Stimulated activated CD4-positive, alpha-beta T cell treated with anti-CD3 and anti-CD28 coated beads, TNF-alpha, amount 100 ng/mL, for 48 hours (primary cell): Measurements from ENCODE around the gene TMEM132C.

Source experiments
- DNase-seq, 3 donors: peaks; one replicate each; pipeline ENCODE4 v3.0.0-alpha.2; 2020; ENCODE audit warnings: low read depth in 3 of 3

TMEM132C gene

DNA sequence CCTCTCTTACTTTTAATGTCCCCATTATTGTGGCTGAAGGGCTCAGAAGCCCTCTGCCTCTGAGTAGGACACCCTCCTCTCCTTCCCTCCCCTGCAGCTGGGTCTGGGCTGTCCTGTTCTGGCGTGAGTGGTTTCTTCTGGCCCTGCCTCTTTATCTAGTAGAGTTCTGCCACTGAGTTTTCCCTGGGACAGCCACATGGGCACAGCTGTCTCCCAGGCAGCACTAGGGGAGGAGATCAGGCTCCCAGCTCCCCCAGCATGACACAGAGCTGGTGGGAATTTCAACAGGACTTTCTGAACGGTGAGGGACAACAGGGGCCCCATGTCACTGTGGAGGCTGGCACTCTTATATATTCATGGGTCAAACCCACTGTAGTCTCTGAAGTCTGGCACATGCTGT, 21.4 kb downstream of the TMEM132C start:
- DNase-seq: no peak

GRCh38 chr12:128288896-128289295, 21.9 kb downstream of the TMEM132C start:
- no peak for DNase-seq

- DNase-seq: no peak
These were observed 24.0 kb downstream of the TMEM132C start for GRCh38 chr12:128290938-128291337.

GRCh38 chr12:128298091-128298748, 31.2 kb downstream of the TMEM132C start:
- DNase-seq: no peak

DNA sequence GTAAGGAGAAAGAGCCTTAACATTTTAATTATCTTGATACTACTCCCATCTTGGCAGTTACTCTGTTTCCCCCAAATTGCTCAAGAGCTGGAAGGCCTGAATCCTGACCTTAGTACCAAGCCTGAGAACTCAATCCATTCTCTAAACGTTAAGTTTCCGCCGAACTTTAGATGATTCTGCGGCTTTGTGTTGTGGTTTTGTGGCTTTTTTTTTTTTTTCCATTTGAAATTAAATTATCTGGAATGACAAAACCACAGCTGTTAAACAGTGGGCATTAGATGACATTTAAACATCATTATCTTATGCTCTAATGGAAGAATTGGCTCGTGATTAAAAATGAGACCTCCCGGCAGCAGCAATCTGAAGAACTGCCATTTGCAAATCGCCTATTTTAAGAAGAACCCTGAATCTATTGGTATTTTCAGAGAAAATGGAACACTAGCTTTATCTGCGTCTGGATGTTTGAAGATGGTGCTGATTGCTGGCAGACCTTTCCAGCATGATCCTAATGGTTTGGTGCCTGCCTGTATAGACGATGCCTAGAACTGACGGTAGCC, 38.4 kb downstream of the TMEM132C start:
- DNase-seq: no peak

- DNase-seq: no peak
These were observed 40.8 kb downstream of the TMEM132C start for GRCh38 chr12:128307791-128308190.

DNA sequence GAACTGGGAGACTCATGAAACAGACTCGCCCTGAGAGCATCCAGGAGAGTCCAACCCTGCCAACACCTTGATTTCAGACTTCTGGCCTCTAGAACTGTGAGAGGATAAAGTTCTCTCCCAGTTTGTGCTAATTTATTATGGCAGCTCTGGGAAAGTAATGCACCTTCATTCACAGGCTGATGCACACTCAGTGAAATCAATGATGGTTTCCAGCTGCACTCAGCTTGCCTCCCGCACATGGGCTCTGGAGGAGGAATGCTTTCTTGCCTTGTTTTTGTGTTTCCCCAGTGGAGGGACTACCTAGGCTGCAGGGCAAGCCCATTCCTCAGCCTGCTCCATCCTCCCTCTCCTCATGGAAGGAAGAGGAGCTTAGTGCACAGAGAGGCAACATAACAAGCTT, 45.7 kb downstream of the TMEM132C start:
- no peak for DNase-seq

- no peak for DNase-seq
These were observed 47.0 kb downstream of the TMEM132C start for GRCh38 chr12:128313931-128314330.

DNA sequence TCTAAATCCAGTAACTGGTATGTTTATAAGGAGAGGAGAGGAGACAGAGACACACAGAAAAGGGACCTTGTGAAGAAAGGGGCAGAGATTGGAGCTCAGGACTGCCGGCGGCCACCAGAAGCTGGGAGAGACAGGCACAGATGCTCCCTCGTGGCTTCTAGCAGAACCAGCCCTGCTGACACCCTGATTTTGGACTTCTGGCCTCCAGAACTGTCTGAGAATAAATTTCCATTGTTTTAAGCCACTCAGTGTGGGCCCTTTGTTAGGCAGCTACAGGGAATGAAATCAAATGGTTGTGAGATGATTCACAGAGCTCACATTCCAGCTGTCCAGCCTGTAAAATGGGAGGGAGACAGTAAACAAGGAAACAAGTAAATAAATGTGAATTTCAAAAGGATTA, 47.6 kb downstream of the TMEM132C start:
- DNase-seq: no peak

DNA sequence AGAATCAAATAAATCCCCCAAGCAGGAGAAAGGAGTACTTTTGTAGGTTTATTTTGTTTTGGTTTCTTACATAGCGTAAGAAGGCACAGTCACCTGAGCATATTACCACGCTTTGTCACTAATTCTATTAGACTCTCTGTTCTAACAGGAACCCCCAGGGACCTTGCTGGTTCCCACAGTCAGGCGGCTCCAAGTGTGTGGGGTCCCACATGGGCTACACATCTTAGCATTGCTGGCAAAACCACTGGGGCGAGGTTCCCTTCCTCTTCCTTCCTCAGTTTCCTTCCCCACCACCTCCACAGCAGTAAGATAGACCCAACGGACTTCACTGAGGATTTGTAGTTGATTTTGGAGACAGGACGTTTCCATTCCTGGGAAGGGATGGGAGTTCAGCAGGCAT, 49.1 kb downstream of the TMEM132C start:
- DNase-seq: no peak

DNA sequence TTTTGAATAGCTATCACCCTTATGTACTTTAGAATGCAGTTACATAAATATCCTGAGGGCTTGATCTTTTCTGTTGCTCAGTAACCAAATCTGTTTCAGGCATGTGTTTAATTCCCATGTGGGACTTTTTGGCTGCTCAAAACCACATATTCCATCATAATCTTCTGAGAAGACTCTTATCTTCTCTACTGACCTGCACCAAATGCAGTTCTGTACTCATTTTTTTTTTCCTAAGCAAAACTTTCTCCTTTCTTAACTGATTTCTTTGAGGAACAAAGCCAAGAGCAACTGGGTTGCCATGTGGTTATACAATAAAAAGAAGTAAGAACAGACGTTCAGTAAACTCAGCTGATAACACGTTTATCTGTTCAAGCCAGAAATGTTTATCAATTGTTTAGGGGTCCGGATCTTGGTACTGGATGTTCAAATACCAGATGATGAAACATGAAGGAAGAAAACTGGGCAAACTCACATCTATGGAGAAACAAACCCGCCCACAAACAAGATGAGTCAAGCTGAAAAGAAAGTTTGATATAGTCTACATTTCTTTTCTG, 50.1 kb downstream of the TMEM132C start:
- DNase-seq: no peak

GRCh38 chr12:128318341-128318740, 51.4 kb downstream of the TMEM132C start:
- no peak for DNase-seq

DNA sequence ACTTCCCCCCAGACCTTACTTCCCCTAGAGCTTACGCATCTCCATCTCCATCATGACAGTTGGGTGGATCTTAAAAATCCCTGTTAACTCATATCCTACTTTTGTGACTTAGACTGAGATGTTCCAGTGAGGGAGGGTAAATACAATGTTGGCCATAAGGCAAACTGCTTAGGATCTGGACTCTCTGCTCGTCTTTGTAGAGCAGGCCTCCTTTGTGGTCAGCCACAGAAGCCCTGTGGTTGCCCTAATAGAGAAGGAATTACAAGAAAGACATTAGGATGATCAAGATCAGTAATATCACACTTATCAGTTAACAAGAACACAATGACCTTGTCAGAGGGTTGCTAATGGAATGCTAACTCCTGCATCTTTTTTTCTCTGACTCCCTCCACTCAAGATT, 52.0 kb downstream of the TMEM132C start:
- DNase-seq: no peak

GRCh38 chr12:128322341-128322740, 55.4 kb downstream of the TMEM132C start:
- no peak for DNase-seq

DNA sequence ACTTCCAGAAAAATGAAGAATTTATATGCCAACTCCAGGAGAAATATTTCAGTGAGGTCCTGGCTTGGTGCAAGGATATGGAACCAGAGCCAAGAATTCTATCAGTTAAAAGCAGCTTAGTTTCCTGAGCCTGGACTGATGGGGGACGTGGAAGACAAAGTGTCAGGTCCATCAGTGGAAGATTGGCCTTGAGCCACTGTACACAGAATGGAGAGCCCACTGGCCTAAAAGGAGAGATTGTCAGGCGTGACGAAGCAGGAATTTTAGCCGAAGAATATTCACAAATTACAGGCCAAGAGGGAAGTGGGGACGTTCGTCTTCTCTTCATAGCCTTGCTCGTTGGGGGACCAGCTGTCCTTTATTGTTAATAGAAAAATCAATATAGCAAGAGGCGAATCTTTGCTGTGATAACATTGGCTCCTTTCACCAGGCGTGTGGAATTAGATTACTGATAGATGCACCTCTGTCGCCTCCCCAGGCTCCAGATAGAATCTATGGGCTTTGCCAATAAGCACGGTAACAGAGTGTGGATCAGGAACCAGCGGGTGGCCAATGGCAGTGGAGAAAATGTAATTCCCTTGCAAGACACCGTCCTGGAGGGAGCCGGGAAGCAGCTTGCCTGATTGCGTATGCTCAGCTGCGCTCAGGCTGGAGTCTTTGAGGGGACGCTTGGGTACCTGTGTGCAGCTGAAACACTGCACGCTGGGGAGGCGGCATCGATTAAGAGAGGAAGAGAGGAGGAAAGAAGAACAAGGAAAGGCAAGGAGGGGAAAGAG, 56.4 kb downstream of the TMEM132C start:
- no peak for DNase-seq

DNA sequence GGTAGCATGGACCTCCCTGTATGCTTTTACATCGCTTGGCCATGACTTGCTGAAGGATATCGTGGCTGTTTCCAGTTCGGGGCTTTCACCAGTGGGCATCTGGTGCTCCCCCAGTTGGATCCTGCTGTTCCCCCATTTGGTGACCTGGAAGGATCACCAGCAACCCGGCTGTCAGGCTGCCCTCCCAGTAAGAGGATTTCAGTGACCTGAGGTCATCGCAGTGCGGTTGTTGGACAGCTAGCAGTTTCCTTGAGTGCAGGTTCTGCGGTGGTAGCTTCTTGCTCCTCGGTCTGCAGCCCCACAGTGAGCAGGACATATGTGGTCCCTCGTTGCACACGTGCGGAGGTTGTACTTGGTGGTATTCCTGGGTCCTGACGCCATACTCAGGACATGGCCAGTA, 58.7 kb downstream of the TMEM132C start:
- DNase-seq: no peak

- no peak for DNase-seq
These were observed 59.4 kb downstream of the TMEM132C start for GRCh38 chr12:128326406-128326805.

- no peak for DNase-seq
These were observed 62.0 kb downstream of the TMEM132C start for GRCh38 chr12:128328961-128329360.

- DNase-seq: no peak
These were observed 69.5 kb downstream of the TMEM132C start for GRCh38 chr12:128336204-128337070.

- no peak for DNase-seq
These were observed 70.0 kb downstream of the TMEM132C start for GRCh38 chr12:128337071-128337345.

DNA sequence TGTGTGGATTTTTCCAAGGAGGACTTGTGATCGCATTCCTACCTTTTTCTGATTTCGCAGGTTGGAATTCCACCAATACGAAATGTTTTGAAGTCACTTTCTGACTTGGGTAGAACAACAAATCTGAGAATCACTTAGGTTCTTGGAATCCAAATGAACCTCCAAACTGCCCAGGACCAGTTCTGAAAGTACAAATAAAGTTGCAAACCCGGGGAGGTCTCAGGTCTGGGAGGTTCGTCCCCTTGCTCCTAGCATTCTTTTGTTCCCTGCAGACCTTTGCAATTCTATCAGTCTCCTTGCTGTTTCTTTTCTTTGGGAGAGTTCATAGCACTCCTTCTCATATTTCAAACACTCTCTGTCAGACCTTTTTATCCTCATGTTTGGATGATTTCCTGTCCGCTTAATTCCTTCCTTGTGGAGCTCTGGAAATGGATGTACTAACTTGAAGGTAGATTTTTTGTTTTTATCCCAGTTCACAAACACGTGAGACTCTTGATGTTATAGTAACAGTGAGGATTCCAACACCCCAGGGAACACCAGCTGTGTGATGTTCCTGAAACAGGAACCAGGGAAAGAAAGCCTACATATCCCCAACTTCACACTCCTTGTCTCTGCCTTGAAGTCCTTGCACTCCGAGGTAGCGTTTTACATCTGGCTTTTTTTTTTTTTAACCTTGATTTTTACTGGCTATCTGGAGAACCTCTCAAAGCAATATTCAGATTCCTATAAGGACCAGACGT, 70.6 kb downstream of the TMEM132C start:
- no peak for DNase-seq
